Activated T-cell treated with anti-CD3 and anti-CD28 coated beads, Interleukin-2, amount 50 U/mL, for 4 hours (primary cell): ENCODE results near the gene TRAF5. TPM values are rescaled to one million over a fixed set of nuclear protein-coding genes. Genes with fewer than 3 reads are reported as not detected.
"Not testable (repeated sequence)": the region's sequence is repeated elsewhere in the genome, so short reads cannot be mapped to it uniquely, and the experiment has no call there.

Source experiments
- ATAC-seq, 2 donors: fragments of 200-7000 bp; cut with Tn5 transposase; one replicate each; pipeline ENCODE4 v1.10.0; 2021
- DNase-seq: peaks from one replicate; pipeline ENCODE4 v3.0.0-alpha.2; 2020
- H3K27me3 Mint-ChIP-seq: one replicate; pipeline ENCODE4 v1.8.0; 2021; ENCODE audit warnings: low read depth, mixed read lengths
- H3K36me3 Mint-ChIP-seq: one replicate; pipeline ENCODE4 v1.8.0; 2022; ENCODE audit warnings: mixed read lengths; ENCODE audit not compliant: insufficient read depth
- H3K4me1 Mint-ChIP-seq: one replicate; pipeline ENCODE4 v1.8.0; 2021; ENCODE audit warnings: low read depth, mixed read lengths
- H3K4me3 Mint-ChIP-seq: one replicate; pipeline ENCODE4 v1.8.0; 2021; ENCODE audit warnings: mild to moderate bottlenecking, moderate library complexity, mixed read lengths
- H3K9me3 Mint-ChIP-seq: one replicate; pipeline ENCODE4 v1.8.0; 2021; ENCODE audit warnings: mixed read lengths
- total RNA-seq, 3 donors: library from RNA; stranded (reverse); gene quantifications; one replicate each; pipeline ENCODE4 v1.2.1, GENCODE V29; 2021

Gene TRAF5
- total RNA-seq, 3 donors from 2014 or later, result 16.3 to 20.6 (median 17.0) TPM

DNA sequence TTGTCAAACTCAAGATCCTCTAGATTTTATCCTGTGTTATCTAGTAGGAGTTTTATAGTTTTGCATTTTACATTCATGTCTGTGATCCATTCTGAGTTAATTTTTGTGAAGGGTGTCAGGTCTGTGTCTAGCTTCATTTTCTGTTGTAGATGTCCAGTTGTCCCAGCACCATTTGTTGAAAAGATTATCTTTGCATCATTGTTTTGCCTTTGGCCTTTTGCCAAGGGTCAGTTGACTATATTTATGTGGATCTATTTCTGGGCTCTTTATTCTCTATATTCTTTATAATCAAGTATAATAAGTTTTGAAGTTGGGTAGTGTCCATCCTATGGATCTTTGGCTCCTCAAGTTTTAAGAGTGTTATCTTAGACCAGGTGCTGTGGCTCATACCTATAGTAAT is 21.9 kb downstream of the TRAF5 start:
- no peak for DNase-seq
- Mint-ChIP-seq H3K9me3 (peaks cover 7% of the 10 kb centered on the region), H3K36me3 (peaks cover 8% of the 10 kb centered on the region), H3K4me3 (no peak overlapping the region), H3K4me1 (peaks cover 90% of the 10 kb centered on the region), H3K27me3 (no peaks in the 10 kb centered on the region)
- ATAC-seq, result no peak

DNA sequence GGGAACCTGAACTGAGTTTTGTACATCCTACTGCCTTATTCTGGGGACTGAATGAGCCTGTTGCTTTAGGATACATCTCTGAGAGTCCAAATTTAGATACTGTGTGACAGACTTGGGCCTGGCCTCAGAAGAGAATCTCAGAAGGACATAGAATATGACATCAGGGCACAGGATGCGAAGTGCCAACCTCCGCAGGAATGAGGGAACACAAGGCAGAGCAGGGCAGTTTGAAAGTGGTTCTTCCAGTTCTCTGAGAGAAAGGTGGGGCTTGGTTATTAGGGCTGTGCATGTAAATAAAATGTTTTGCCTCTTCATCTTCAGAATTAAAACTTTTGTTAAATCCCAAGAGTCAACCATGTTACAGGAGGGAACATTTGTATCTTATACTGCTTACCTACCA is 23.1 kb downstream of the TRAF5 start:
- ATAC-seq, result no peak
- H3K4me1 Mint-ChIP-seq, result peaks cover 90% of the 10 kb centered on the region
- no peak overlapping the region for H3K4me3 Mint-ChIP-seq
- H3K27me3 Mint-ChIP-seq, result no peaks in the 10 kb centered on the region
- no peak for DNase-seq
- H3K36me3 Mint-ChIP-seq, result peaks cover 8% of the 10 kb centered on the region
- peaks cover 7% of the 10 kb centered on the region for H3K9me3 Mint-ChIP-seq

DNA sequence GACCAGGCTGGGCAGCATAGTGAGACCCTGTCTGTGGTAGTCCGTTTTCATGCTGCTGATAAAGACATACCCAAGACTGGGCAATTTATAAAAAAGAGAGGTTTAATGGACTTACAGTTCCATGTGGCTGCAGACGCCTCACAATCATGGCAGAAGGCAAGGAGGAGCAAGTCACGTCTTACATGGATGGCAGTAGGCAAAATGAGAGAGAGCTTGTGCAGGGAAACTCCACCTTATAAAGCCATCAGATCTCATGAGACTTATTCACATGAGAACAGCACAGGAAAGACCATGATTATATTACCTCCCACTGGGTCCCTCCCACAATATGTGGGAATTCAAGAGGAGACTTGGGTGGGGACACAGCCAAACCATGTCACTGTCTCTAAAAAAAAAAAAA is 25.4 kb downstream of the TRAF5 start:
- not testable (repeated sequence) for H3K27me3 Mint-ChIP-seq, DNase-seq, H3K9me3 Mint-ChIP-seq, ATAC-seq, H3K4me3 Mint-ChIP-seq
- Mint-ChIP-seq H3K36me3 (peaks cover 21% of the 10 kb centered on the region), H3K4me1 (peaks cover 91% of the 10 kb centered on the region)

DNA sequence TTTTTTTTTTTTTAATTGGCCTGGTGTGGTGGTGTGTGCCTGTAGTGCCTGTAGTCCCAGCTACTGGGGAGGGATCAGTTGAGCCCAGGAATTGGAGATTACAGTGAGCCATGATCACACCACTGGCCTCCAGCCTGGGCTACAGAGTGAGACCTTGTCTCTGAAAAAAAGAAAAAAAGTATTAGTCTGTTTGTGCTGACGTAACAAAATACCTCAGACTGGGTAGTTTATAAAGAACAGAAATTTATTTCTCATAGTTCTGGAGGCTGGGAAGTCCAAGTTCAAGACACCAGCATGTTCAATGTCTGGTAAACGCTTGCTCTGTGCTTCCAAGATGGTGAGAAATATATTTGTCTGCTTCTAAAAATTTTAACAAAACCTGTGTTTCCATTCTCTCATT is 25.8 kb downstream of the TRAF5 start:
- no peak overlapping the region for H3K4me3 Mint-ChIP-seq

DNA sequence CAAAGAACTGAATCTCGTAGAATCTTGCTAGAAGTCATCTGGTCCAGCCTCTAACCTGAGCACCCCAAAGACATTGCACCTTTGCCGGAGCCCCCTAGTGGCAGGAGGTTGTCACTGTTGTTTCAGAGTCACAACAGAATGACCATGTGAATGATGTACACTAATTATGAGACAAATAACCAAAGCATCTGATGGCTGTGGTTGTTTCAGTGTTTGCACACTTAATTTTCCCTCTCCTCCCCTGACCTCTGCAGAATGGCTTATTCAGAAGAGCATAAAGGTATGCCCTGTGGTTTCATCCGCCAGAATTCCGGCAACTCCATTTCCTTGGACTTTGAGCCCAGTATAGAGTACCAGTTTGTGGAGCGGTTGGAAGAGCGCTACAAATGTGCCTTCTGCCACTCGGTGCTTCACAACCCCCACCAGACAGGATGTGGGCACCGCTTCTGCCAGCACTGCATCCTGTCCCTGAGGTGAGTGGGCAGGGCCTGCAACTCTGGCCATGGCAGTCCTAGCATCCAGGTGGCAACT is 26.4 kb downstream of the TRAF5 start:
- Mint-ChIP-seq H3K27me3 (no peaks in the 10 kb centered on the region), H3K9me3 (peaks cover 7% of the 10 kb centered on the region), H3K4me1 (peaks cover 87% of the 10 kb centered on the region), H3K36me3 (peaks cover 28% of the 10 kb centered on the region), H3K4me3 (peak overlapping the region; percentile 50)
- peak; percentile 63 for DNase-seq
- ATAC-seq, result peak; percentile 60 to 64

More for the DNA sequence above, 25.8 kb downstream of the TRAF5 start:
- Mint-ChIP-seq H3K9me3 (peaks cover 7% of the 10 kb centered on the region), H3K27me3 (no peaks in the 10 kb centered on the region), H3K36me3 (peaks cover 25% of the 10 kb centered on the region), H3K4me1 (peaks cover 91% of the 10 kb centered on the region)
- ATAC-seq, result no peak
- no peak for DNase-seq

DNA sequence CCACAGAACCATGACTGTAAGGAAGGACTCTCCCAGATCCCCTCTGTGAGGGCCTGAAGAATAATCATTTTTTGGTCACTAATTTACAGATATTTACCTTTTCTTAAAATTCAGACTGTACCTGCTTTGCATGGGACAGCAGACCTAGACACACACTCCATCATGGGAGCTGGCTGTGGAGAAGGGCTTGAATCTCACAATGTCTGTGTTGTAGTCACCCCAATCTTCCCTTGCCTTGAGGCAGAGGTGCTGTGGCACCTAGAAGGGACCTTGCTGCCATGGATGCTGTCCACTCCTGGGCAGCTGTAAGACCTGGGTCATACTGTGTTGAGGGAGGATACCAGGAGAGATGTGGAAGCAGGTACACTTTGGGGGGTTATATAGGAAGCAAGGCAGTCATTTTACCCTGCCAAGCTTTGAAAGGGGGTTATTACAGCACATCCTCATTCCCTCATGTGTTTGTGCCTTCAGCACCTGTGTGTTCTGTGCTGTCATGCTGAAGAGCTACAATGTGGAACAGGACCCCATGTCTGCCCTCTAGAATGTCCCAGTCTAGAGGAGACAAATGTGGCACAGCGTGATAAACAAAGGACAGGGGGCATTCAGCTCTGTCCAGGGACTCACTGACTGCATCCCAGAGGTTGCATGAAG is 27.1 kb downstream of the TRAF5 start:
- H3K9me3 Mint-ChIP-seq, result peaks cover 7% of the 10 kb centered on the region
- peak overlapping the region; percentile 50 for H3K4me3 Mint-ChIP-seq
- H3K36me3 Mint-ChIP-seq, result peaks cover 28% of the 10 kb centered on the region
- no peaks in the 10 kb centered on the region for H3K27me3 Mint-ChIP-seq
- ATAC-seq (peak in 1 of 2 donors; percentile 24), DNase-seq (no peak)
- peaks cover 82% of the 10 kb centered on the region for H3K4me1 Mint-ChIP-seq

DNA sequence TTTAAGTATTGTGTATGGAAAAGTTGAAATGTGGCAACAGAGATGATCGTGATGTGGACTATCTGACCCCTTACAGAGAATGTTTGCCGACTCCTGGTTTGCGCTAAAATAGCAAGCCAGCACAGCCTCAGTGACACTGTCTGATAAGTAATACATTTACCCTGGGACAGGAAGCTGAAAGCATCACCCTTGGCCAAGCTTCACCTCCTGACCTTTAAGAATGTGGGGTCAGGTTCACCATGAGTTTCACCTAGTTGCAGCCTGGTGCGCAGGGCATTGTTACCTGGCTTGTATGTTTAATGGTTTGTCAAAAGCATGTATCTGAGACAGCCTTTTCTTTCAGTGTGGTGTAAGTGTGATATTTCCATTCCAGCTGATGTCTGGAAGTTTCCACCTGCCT is 29.2 kb downstream of the TRAF5 start:
- Mint-ChIP-seq H3K4me1 (peaks cover 74% of the 10 kb centered on the region), H3K4me3 (no peak overlapping the region), H3K9me3 (peaks cover 7% of the 10 kb centered on the region), H3K27me3 (no peaks in the 10 kb centered on the region), H3K36me3 (peaks cover 41% of the 10 kb centered on the region)
- DNase-seq, result no peak
- peak in 1 of 2 donors; percentile 32 for ATAC-seq

DNA sequence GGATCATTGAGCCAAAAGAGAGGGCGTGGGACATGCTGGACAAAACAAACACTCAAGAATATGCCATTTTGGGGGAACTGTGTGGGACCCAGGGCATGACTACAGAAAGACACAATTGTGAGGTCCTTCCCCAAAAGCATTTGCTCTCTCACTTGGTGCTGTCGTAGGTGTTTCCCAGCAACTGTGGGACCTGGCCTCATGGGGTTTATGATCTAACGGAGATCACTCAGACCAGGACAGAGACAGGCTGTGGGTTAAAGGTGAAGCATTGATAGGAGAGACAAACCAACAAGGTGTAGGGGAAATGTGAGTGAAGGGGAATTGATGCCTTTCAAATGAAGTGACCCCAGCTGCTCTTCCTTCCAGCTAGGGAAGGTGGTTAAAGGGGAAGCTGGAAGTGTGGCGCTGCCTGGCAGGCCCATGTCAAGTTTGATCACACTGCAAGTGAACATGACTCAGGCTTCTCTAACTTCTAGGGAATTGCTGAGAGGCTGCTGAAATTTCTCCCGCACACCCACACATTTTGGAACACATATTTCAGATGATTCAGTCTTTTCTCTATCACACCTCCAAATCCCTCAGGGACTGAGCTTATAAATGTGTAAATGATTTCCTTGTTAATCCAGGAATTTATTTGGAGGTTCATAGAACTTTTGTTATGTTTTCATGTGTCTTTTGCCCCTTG is 30.2 kb downstream of the TRAF5 start:
- Mint-ChIP-seq H3K36me3 (peaks cover 43% of the 10 kb centered on the region), H3K27me3 (no peaks in the 10 kb centered on the region), H3K4me3 (no peak overlapping the region), H3K9me3 (peaks cover 3% of the 10 kb centered on the region), H3K4me1 (peaks cover 64% of the 10 kb centered on the region)
- DNase-seq (no peak), ATAC-seq (peak in 1 of 2 donors; percentile 33)

DNA sequence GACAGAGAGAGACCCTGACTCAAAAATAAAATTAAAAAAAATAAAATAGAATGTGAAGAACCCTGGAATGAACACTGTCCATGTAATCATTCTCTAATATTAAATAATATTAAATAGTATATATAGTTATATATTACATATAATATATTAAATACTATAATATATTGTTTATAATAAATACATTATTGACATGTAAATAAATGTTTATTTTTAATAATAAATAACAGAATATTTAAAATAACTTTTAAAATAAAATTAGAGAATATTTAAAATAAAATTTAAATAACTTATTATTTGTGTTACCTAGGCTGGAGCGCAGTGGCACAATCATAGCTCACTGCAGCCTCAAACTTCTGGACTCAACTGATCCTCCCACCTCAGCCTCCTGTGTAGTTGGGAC is 32.1 kb downstream of the TRAF5 start:
- no peaks in the 10 kb centered on the region for H3K27me3 Mint-ChIP-seq
- peaks cover 37% of the 10 kb centered on the region for H3K36me3 Mint-ChIP-seq
- no peak for DNase-seq
- no peak for ATAC-seq
- peaks cover 47% of the 10 kb centered on the region for H3K4me1 Mint-ChIP-seq
- H3K9me3 Mint-ChIP-seq, result no peaks in the 10 kb centered on the region
- no peak overlapping the region for H3K4me3 Mint-ChIP-seq

DNA sequence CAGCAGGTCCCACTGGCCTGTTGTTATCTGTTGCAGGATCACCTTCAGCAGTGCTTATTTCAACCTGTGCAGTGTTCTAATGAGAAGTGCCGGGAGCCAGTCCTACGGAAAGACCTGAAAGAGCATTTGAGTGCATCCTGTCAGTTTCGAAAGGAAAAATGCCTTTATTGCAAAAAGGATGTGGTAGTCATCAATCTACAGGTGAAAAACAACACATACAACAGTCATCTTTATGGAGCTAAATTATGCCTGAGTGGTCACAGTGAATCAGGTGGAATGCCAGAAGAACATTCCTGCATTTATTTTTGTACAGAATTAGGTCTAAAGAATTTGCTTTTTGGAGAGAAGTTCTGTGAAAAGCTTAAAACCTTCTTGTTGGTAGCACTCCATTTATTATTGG is 33.2 kb downstream of the TRAF5 start:
- H3K27me3 Mint-ChIP-seq, result no peaks in the 10 kb centered on the region
- H3K9me3 Mint-ChIP-seq, result no peaks in the 10 kb centered on the region
- H3K4me1 Mint-ChIP-seq, result peaks cover 36% of the 10 kb centered on the region
- H3K4me3 Mint-ChIP-seq, result no peak overlapping the region
- ATAC-seq (peak in 1 of 2 donors; percentile 12), DNase-seq (no peak)
- peaks cover 39% of the 10 kb centered on the region for H3K36me3 Mint-ChIP-seq

DNA sequence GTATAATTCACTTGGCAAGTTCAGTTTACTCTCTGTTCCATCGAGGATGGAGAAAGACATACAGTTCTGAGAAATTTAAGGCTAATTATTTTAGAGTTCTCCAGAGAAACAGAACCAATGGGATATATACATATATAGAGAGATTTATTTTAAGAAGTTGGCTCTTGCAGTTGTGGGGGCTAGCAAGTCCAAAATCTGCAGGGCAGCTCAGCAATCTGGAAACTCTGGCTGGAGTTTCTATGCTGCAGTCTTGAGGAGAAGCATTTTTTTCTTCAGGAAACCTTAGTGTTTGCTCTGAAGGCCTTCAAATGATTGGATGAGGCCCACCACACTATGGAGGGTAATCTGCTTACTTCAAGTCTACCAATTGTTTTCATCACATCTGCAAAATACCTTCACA is 34.6 kb downstream of the TRAF5 start:
- Mint-ChIP-seq H3K27me3 (no peaks in the 10 kb centered on the region), H3K9me3 (no peaks in the 10 kb centered on the region), H3K4me1 (peaks cover 26% of the 10 kb centered on the region), H3K4me3 (no peak overlapping the region), H3K36me3 (peaks cover 35% of the 10 kb centered on the region)
- DNase-seq, result no peak
- no peak for ATAC-seq

DNA sequence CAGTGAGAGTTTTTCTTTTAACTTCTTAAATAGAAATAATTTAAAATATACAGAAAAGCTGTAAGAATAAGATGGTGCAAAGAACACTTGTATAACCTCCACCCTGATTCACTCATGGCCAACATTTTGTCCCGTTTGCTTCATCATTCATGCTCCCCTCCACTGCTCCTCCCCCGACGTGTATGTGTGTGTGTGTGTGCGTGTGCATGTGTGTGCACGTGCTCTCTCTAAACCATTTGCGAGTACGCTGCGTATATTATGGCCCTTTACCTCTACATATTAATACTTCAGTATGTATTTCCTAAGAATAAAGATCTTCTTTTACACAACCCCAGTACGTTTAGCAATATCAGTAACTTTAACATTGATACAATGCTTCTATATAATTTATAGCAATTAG is 43.0 kb downstream of the TRAF5 start:
- peaks cover 37% of the 10 kb centered on the region for H3K36me3 Mint-ChIP-seq
- no peaks in the 10 kb centered on the region for H3K9me3 Mint-ChIP-seq
- ATAC-seq, result no peak
- no peak overlapping the region for H3K4me3 Mint-ChIP-seq
- peaks cover 6% of the 10 kb centered on the region for H3K4me1 Mint-ChIP-seq
- DNase-seq, result no peak
- no peaks in the 10 kb centered on the region for H3K27me3 Mint-ChIP-seq

DNA sequence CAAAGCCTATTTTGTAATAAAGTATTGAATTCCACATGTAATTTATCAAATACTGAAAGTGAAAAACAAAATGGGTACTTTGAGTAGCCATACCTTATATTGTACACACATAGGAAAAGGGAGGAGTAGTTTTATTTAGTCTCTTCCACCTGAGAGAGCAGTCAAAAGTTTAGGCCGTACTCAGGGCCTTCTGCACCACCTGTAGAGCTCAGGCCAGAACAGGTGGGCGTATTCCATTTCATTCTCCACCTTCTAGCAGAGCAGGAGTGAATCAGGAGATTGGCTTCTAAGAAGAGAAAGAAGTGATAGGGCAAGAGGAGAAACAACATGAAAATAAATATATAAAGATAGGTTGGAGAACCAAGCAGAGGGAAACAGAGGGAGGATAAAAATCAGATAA is 44.0 kb downstream of the TRAF5 start:
- Mint-ChIP-seq H3K4me3 (no peak overlapping the region), H3K4me1 (peaks cover 6% of the 10 kb centered on the region), H3K27me3 (no peaks in the 10 kb centered on the region), H3K36me3 (peaks cover 44% of the 10 kb centered on the region), H3K9me3 (no peaks in the 10 kb centered on the region)
- ATAC-seq (no peak), DNase-seq (no peak)

DNA sequence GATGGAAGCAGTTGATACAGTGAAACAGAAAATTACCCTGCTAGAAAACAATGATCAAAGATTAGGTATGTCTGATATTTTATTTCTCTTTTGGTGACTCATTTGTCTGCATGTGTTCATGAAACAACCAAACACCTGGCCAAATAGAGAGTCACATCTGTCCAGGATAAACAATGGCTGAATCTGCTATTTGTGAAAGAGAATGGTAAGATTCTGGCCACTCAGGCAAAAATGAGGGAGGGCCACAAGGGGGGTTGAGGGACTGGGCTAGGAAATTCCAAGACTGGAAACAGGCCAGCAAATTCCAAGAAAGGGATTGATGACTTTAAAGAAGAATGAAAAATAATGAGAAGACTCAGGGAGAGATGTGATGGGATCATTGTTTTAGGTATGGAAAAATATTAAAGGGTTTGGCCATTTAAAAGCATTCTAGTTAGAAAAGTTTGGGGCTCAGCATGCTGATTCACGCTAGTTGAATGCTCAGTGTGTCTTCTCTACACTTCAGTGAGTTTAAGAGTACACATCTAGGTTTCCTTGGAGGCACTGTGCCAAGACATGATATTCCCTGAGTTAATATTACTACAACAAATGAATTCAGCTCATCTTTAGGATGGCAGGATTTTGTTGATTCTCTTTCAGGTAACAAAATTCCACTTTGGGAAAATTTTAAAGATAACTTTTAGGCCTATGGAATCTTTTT is 44.9 kb downstream of the TRAF5 start:
- Mint-ChIP-seq H3K36me3 (peaks cover 47% of the 10 kb centered on the region), H3K4me3 (no peak overlapping the region)

More for the DNA sequence above, 44.9 kb downstream of the TRAF5 start:
- DNase-seq (no peak), ATAC-seq (no peak)
- no peaks in the 10 kb centered on the region for H3K27me3 Mint-ChIP-seq
- H3K9me3 Mint-ChIP-seq, result no peaks in the 10 kb centered on the region
- H3K4me1 Mint-ChIP-seq, result peaks cover 10% of the 10 kb centered on the region
